Loucy (cell line): ENCODE results near the gene EGFLAM.

ENCODE experiments used
- EZH2phosphoT487 ChIP-seq: fragments of 200-600 bp; IDR thresholded peaks from 2 replicates; pipeline ENCODE4 v1.6.1; 2018; ENCODE audit warnings: antibody characterized with exemption, mild to moderate bottlenecking, moderate library complexity, borderline replicate concordance
- TF ChIP-seq, protein P1 (sequence below): fragments of 200-600 bp; sonication (generic); conservative IDR thresholded peaks from 2 replicates; pipeline ENCODE4 v1.5.1; 2014; ENCODE audit warnings: mild to moderate bottlenecking, antibody characterized with exemption, low read length

GRCh38 chr5:38446029-38446522 is 187.7 kb downstream of the EGFLAM start:
- TF ChIP-seq, protein P1, sequence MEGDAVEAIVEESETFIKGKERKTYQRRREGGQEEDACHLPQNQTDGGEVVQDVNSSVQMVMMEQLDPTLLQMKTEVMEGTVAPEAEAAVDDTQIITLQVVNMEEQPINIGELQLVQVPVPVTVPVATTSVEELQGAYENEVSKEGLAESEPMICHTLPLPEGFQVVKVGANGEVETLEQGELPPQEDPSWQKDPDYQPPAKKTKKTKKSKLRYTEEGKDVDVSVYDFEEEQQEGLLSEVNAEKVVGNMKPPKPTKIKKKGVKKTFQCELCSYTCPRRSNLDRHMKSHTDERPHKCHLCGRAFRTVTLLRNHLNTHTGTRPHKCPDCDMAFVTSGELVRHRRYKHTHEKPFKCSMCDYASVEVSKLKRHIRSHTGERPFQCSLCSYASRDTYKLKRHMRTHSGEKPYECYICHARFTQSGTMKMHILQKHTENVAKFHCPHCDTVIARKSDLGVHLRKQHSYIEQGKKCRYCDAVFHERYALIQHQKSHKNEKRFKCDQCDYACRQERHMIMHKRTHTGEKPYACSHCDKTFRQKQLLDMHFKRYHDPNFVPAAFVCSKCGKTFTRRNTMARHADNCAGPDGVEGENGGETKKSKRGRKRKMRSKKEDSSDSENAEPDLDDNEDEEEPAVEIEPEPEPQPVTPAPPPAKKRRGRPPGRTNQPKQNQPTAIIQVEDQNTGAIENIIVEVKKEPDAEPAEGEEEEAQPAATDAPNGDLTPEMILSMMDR, result no peak
- no peak for TF ChIP-seq EZH2phosphoT487
